MCF 10A (cell line): ENCODE results near the gene RPL32. TPM values are rescaled to one million over a fixed set of nuclear protein-coding genes. Genes with fewer than 3 reads are reported as not detected.
"Not testable (repeated sequence)": the region's sequence is repeated elsewhere in the genome, so short reads cannot be mapped to it uniquely, and the experiment has no call there.

Source experiments
- BruUV-seq: library from RNA; stranded (reverse); fragments of 400-500 nt; replicated peaks from 2 replicates; lab custom pipeline; 2021; lab: Mats Ljungman, UMichigan
- CTCF ChIA-PET: fragments of 300-600 bp; sonication (Branson Sonifier 250); formaldehyde crosslinking; extraction: SDS; loops from one replicate; lab custom pipeline; 2021; ENCODE audit warnings: antibody characterized with exemption, inconsistent platforms; lab: Yijun Ruan, JAX
- POLR2A ChIA-PET: fragments of 300-600, 350-650 bp; sonication (Branson Sonifier 250); formaldehyde crosslinking; extraction: SDS; loops from one replicate; lab custom pipeline; 2020; ENCODE audit warnings: antibody characterized with exemption, inconsistent platforms; lab: Yijun Ruan, JAX
- DNase-seq: peaks from one replicate; pipeline ENCODE4 v3.0.0-alpha.2; 2018; ENCODE audit not compliant: unreplicated experiment
- H3K27ac Mint-ChIP-seq: one replicate; pipeline ENCODE4 v1.8.0; 2022; ENCODE audit warnings: mild to moderate bottlenecking, low read depth, mixed read lengths; ENCODE audit not compliant: unreplicated experiment
- H3K27me3 Mint-ChIP-seq: one replicate; pipeline ENCODE4 v1.8.0; 2022; ENCODE audit warnings: mixed read lengths; ENCODE audit not compliant: insufficient read depth, unreplicated experiment
- H3K36me3 Mint-ChIP-seq: one replicate; pipeline ENCODE4 v1.8.0; 2022; ENCODE audit warnings: mild to moderate bottlenecking, moderate library complexity, mixed read lengths; ENCODE audit not compliant: insufficient read depth, unreplicated experiment
- H3K4me1 Mint-ChIP-seq: one replicate; pipeline ENCODE4 v1.8.0; 2022; ENCODE audit warnings: mixed read lengths; ENCODE audit not compliant: insufficient read depth, unreplicated experiment
- H3K4me3 Mint-ChIP-seq: one replicate; pipeline ENCODE4 v1.8.0; 2022; ENCODE audit warnings: mild to moderate bottlenecking, moderate library complexity, mixed read lengths; ENCODE audit not compliant: unreplicated experiment
- H3K9me3 Mint-ChIP-seq: one replicate; pipeline ENCODE4 v1.8.0; 2022; ENCODE audit warnings: mixed read lengths; ENCODE audit not compliant: unreplicated experiment
- CTCF ChIP-seq: fragments of 200-600 bp; IDR thresholded peaks from one replicate; pipeline ENCODE4 v1.8.0; 2022; ENCODE audit warnings: antibody characterized with exemption, mild to moderate bottlenecking; ENCODE audit not compliant: unreplicated experiment
- intact Hi-C: fragments of 100-400 bp; cut with micrococcal nuclease; formaldehyde crosslinking; loops from 2 replicates; pipeline ENCODE4 v1.14.1; 2022
- total RNA-seq: library from RNA; stranded (reverse); gene quantifications from 2 replicates; pipeline ENCODE4 v1.2.3, GENCODE V29; 2022

The RPL32 gene
- total RNA-seq, 1 experiment from 2014 or later = 2,288 TPM

GRCh38 chr3:12840591-12841148 lies 695 bp downstream of the RPL32 start:
- no peak for TF ChIP-seq CTCF
- Mint-ChIP-seq H3K4me3 (peak overlapping the region; percentile 96), H3K9me3 (no peaks in the 10 kb centered on the region), H3K27me3 (no peaks in the 10 kb centered on the region), H3K4me1 (peaks cover 23% of the 10 kb centered on the region), H3K27ac (peak overlapping the region; percentile 100), H3K36me3 (peaks cover 59% of the 10 kb centered on the region)
- BruUV-seq = TSS peak; percentile 62
- ChIA-PET CTCF (interaction anchor here (0.7 to 5.1 kb wide), 14 partner anchors 10 to 283 kb away, joined by 3 to 38 read pairs (median 6); partner anchors contain the start of gene TMEM40), POLR2A (interaction anchor here (0.6 to 4.1 kb wide), 21 partner anchors 10 to 355 kb away, joined by 3 to 39 read pairs (median 5); partner anchors contain the start of genes MKRN2, MKRN2OS, RAF1 and TMEM40)
- intact Hi-C loops = loop anchor here (1.0 kb wide), 2 partner anchors 134 to 356 kb away; partner anchors contain the start of gene TSEN2
- no peak for DNase-seq

- BruUV-seq, intact Hi-C loops, H3K9me3 Mint-ChIP-seq, DNase-seq, H3K27me3 Mint-ChIP-seq: not testable (repeated sequence)
- peak overlapping the region; percentile 96 for H3K4me3 Mint-ChIP-seq
- H3K27ac Mint-ChIP-seq = peak overlapping the region; percentile 100
- CTCF ChIA-PET = interaction anchor here (0.9 to 5.1 kb wide), 7 partner anchors 9 to 282 kb away, joined by 3 to 38 read pairs (median 5); no protein-coding TSS in a partner anchor
- H3K36me3 Mint-ChIP-seq = peaks cover 65% of the 10 kb centered on the region
- H3K4me1 Mint-ChIP-seq = peaks cover 23% of the 10 kb centered on the region
- POLR2A ChIA-PET = interaction anchor here (0.9 to 4.1 kb wide), 11 partner anchors 9 to 262 kb away, joined by 3 to 39 read pairs (median 6); partner anchors contain the start of genes RAF1 and TMEM40
These were observed 1.2 kb downstream of the RPL32 start for GRCh38 chr3:12840148-12840547.

- peak overlapping the region; percentile 96 for H3K4me3 Mint-ChIP-seq
- peak overlapping the region; percentile 100 for H3K27ac Mint-ChIP-seq
- BruUV-seq = no TSS peak
- no peaks in the 10 kb centered on the region for H3K27me3 Mint-ChIP-seq
- CTCF ChIA-PET = interaction anchor here (0.8 to 5.1 kb wide), 3 partner anchors 8 to 132 kb away, joined by 3 to 38 read pairs (median 3); no protein-coding TSS in a partner anchor
- H3K9me3 Mint-ChIP-seq = no peaks in the 10 kb centered on the region
- no peak for DNase-seq
- POLR2A ChIA-PET = interaction anchor here (0.7 to 4.1 kb wide), 7 partner anchors 8 to 261 kb away, joined by 3 to 39 read pairs (median 9); partner anchors contain the start of genes RAF1 and TMEM40
- intact Hi-C loops = no loop called here
- TF ChIP-seq CTCF = no peak
- peaks cover 23% of the 10 kb centered on the region for H3K4me1 Mint-ChIP-seq
- peaks cover 72% of the 10 kb centered on the region for H3K36me3 Mint-ChIP-seq
These were observed 2.0 kb downstream of the RPL32 start for GRCh38 chr3:12839156-12839946.

- H3K4me3 Mint-ChIP-seq = peak overlapping the region; percentile 96
- H3K27me3 Mint-ChIP-seq = no peaks in the 10 kb centered on the region
- intact Hi-C loops = no loop called here
- ChIA-PET POLR2A (interaction anchor here (4.1 kb wide), 1 partner anchor 7 kb away, joined by 39 read pairs; no protein-coding TSS in a partner anchor), CTCF (interaction anchor here (0.7 to 1.5 kb wide), 4 partner anchors 15 to 195 kb away, joined by 3 to 4 read pairs (median 3); no protein-coding TSS in a partner anchor)
- H3K36me3 Mint-ChIP-seq = peaks cover 82% of the 10 kb centered on the region
- TF ChIP-seq CTCF = no peak
- H3K27ac Mint-ChIP-seq = peak overlapping the region; percentile 57
- DNase-seq = no peak
- BruUV-seq = no TSS peak
- no peaks in the 10 kb centered on the region for H3K9me3 Mint-ChIP-seq
- peaks cover 23% of the 10 kb centered on the region for H3K4me1 Mint-ChIP-seq
These were observed 3.0 kb downstream of the RPL32 start for GRCh38 chr3:12838179-12838965.
